Prostate gland (tissue), 2 donors: ENCODE results near the gene TBC1D22A.

Source experiments
- POLR2A ChIP-seq: fragments of 450-650 bp; IDR thresholded peaks from one replicate; pipeline ENCODE4 v1.6.1; 2016; ENCODE audit warnings: antibody characterized with exemption, mild to moderate bottlenecking
- POLR2AphosphoS5 ChIP-seq: sonication (generic); formaldehyde crosslinking; IDR thresholded peaks from one replicate; pipeline ENCODE4 v1.6.1; 2017; ENCODE audit warnings: antibody characterized with exemption
- TF ChIP-seq, protein P1 (sequence below), 4 experiments: fragments of 200-600 bp in 2 of 4; fragments of 450-650 bp in 2 of 4; sonication (generic) in 2 of 4; IDR thresholded peaks; 1 replicate in 3 of 4; 2 replicates in 1 of 4; pipeline ENCODE4 v1.5.1; 2016 to 2019; ENCODE audit warnings: antibody characterized with exemption in 4 of 4, mild to moderate bottlenecking in 2 of 4, moderate library complexity in 2 of 4

DNA sequence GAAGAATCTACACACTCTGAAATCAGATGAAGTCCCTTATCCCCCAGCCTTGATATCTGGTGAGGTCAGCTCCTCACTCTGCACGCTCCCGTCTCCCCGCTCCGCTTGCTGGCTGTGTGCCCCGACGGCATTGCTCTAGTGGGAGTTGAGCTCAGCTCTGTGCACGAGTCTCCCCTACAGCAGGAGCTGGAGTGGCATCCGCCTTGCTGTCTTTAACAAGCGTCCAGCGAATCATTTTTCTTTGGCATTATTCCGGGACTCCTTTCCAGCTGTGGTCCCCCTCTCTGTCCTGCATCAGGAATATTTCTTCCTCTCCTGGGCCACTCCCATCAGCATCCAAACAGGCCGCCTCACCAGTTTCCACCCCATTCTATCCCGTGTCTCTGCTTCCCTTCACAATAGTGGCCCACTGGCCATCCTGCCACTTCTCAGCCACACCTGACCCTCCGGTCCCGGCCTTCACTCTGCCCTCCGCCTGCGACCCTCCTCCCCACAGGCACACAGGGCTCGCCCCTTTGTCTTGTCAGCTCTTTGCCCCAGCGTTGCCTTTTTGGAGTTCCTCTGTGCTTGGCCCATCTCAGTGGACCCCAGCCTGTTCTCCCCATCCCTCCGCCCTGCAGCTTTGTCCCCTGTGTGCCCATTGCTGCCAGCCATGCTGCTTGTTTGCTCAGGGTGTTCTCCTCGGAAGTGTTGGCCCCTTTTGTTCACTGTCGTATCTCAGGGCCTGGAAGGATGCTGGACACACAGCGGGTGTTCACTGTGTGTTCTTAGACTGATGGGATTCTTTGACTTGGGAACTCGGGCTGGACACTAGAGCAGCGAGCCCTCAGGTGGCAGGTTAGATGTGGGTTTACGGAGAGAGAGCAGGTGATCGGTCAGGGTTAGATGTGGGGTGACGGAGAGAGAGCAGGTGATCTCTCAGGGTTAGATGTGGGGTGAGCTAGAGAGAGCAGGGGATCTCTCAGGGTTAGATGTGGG, 441.8 kb downstream of the TBC1D22A start:
- no peak for TF ChIP-seq POLR2A
- TF ChIP-seq, protein P1, sequence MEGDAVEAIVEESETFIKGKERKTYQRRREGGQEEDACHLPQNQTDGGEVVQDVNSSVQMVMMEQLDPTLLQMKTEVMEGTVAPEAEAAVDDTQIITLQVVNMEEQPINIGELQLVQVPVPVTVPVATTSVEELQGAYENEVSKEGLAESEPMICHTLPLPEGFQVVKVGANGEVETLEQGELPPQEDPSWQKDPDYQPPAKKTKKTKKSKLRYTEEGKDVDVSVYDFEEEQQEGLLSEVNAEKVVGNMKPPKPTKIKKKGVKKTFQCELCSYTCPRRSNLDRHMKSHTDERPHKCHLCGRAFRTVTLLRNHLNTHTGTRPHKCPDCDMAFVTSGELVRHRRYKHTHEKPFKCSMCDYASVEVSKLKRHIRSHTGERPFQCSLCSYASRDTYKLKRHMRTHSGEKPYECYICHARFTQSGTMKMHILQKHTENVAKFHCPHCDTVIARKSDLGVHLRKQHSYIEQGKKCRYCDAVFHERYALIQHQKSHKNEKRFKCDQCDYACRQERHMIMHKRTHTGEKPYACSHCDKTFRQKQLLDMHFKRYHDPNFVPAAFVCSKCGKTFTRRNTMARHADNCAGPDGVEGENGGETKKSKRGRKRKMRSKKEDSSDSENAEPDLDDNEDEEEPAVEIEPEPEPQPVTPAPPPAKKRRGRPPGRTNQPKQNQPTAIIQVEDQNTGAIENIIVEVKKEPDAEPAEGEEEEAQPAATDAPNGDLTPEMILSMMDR (IDR thresholded peaks at IDR 0.05), result no peak
- no peak for TF ChIP-seq POLR2AphosphoS5
